ENCODE results near the gene PPP5C.

GRCh38 chr19:46357846-46358583, 11.1 kb downstream of the PPP5C start:
- TF ChIP-seq GATA3 (IDR thresholded peaks at IDR 0.05; ENCODE audit: low read depth, low read length) (no peak), GATA2 (IDR thresholded peaks at IDR 0.05; ENCODE audit: low read depth, low read length) (no peak)
